Breast epithelium (tissue), 4 donors: Measurements from ENCODE around the gene EPRS1. TPM values are rescaled to one million over a fixed set of nuclear protein-coding genes. Genes with fewer than 3 reads are reported as not detected.

Experiments
- DNase-seq, 2 donors: peaks; one replicate each; pipeline ENCODE4 v3.0.0-alpha.2; 2019; ENCODE audit warnings: low spot score in 2 of 2
- H3K27ac ChIP-seq, 2 donors: fragments of 200-600 bp; sonication (generic) in 1 of 2; one replicate each; pipeline ENCODE4 v1.5.1; 2016 to 2019; ENCODE audit warnings: mild to moderate bottlenecking in 1 of 2
- H3K27me3 ChIP-seq, 2 donors: fragments of 200-600 bp; sonication (generic) in 1 of 2; one replicate each; pipeline versions ENCODE4 v1.5.1 to v1.6.0; 2017 to 2019; ENCODE audit warnings: control low read depth in 1 of 2, mild to moderate bottlenecking in 1 of 2
- H3K36me3 ChIP-seq: fragments of 200-600 bp; one replicate; pipeline ENCODE4 v1.5.1; 2019
- H3K4me1 ChIP-seq, 2 donors: fragments of 200-600 bp; sonication (generic); one replicate each; pipeline ENCODE4 v1.5.1; 2016 to 2019; ENCODE audit warnings: control low read depth in 1 of 2
- H3K4me3 ChIP-seq, 3 donors: fragments of 200-600 bp; sonication (generic); 1 replicate in 2 of 3; 2 replicates in 1 of 3; pipeline ENCODE4 v1.5.1; 2016 to 2019; ENCODE audit warnings: mild to moderate bottlenecking in 3 of 3, moderate library complexity in 2 of 3
- H3K9me3 ChIP-seq, 2 donors: fragments of 200-600 bp; sonication (generic) in 1 of 2; one replicate each; pipeline ENCODE4 v1.5.1; 2016 to 2019; ENCODE audit warnings: control low read depth in 1 of 2
- CTCF ChIP-seq, 3 donors: fragments of 450-650 bp; IDR thresholded peaks; one replicate each; pipeline ENCODE4 v1.5.1; 2016 to 2017; ENCODE audit warnings: antibody characterized with exemption in 3 of 3, mild to moderate bottlenecking in 3 of 3, moderate library complexity in 3 of 3
- POLR2A ChIP-seq: fragments of 450-650 bp; IDR thresholded peaks from one replicate; pipeline ENCODE4 v1.6.1; 2016; ENCODE audit warnings: antibody characterized with exemption, mild to moderate bottlenecking, moderate library complexity
- POLR2AphosphoS5 ChIP-seq, 3 donors: sonication (generic); formaldehyde crosslinking; IDR thresholded peaks; one replicate each; pipeline ENCODE4 v1.6.1; 2017; ENCODE audit warnings: antibody characterized with exemption in 3 of 3
- intact Hi-C: fragments of 100-400 bp; cut with DNase I; formaldehyde crosslinking; loops from one replicate; pipeline ENCODE4 v1.15.1; 2023; ENCODE audit warnings: low total_unique reads
- total RNA-seq, 3 donors: library from RNA; depleted of rRNA; stranded (reverse); fragments of >200 nt; gene quantifications; one replicate each; pipeline ENCODE4 v1.1.0, GENCODE V29; 2016

EPRS1 gene
- total RNA-seq, 3 donors from 2014 or later, result 41.3 to 64.8 (median 47.5) TPM

GRCh38 chr1:220001095-220001501, 45.2 kb downstream of the EPRS1 start:
- intact Hi-C loops, result no loop called here
- no peak for DNase-seq
- Histone ChIP-seq H3K4me3 (no peak overlapping the region), H3K27me3 (no peaks in the 10 kb centered on the region), H3K27ac (no peak overlapping the region), H3K9me3 (no peaks in the 10 kb centered on the region), H3K36me3 (peaks cover 3% of the 10 kb centered on the region), H3K4me1 (no peaks in the 10 kb centered on the region)
- TF ChIP-seq POLR2A (no peak), CTCF (IDR thresholded peaks at IDR 0.05) (no peak), POLR2AphosphoS5 (IDR thresholded peaks at IDR 0.05) (no peak)

- Histone ChIP-seq H3K4me1 (no peaks in the 10 kb centered on the region), H3K27me3 (no peaks in the 10 kb centered on the region), H3K27ac (no peak overlapping the region), H3K4me3 (no peak overlapping the region), H3K36me3 (peaks cover 3% of the 10 kb centered on the region), H3K9me3 (no peaks in the 10 kb centered on the region)
- TF ChIP-seq CTCF (IDR thresholded peaks at IDR 0.05) (no peak), POLR2A (no peak), POLR2AphosphoS5 (IDR thresholded peaks at IDR 0.05) (no peak)
- no peak for DNase-seq
- intact Hi-C loops, result no loop called here
Measured at GRCh38 chr1:219999821-220000220, 46.5 kb downstream of the EPRS1 start.

Other genes starting within 250 kb of the EPRS1 start
- not detected for gene SLC30A10, start 117.9 kb downstream of the EPRS1 start, total RNA-seq
- gene BPNT1, start 43.3 kb upstream of the EPRS1 start, total RNA-seq, result 10 to 100 TPM; 14.6 to 34.1 (median 24.3) TPM
- 10 to 100 TPM; 57.7 to 84.0 (median 66.2) TPM for gene IARS2, start 47.6 kb upstream of the EPRS1 start, total RNA-seq
- gene RAB3GAP2, start 225.9 kb upstream of the EPRS1 start, total RNA-seq, result 10 to 100 TPM; 30.9 to 43.2 (median 42.3) TPM